ENCODE measurements around the gene EPB41L4A.

EPB41L4A gene

DNA sequence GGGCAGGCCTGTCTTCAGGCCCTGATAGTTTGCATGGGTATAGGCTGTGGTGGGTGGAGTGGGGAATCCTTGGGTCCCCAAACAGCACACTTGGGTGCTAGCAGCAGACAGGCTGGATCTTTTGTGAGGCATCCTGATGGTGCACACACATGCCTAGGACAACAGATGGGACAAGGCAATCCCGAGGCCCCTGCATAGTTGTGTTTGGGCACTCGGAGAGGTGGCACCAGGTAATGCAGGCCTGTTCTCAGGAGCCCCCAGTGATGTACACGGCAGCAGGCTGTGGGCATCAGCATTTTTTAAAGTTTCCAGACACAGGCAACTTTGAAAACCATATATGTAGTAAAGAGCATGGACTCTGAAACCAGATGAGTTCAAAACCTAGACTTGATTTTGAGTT, 65.4 kb downstream of the EPB41L4A start:
- DNase-seq: no peak

DNA sequence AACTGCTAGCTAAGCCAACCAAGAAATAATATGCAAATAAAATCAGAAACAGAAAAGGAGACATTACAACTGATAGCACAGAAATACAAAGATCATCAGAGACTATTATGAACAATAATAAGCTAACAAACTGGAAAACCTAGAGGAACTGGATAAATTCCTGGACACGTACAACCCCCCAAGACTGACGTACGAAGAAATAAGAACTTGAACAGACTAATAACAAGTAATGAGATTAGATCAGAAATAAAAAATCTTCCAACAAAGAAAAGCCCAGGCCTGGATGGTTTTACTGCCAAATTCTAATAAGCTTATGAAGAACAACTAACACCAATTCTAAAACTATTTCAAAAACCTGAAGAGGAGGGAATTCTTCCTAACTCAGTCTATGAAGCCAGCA, 67.9 kb downstream of the EPB41L4A start:
- no peak for DNase-seq

DNA sequence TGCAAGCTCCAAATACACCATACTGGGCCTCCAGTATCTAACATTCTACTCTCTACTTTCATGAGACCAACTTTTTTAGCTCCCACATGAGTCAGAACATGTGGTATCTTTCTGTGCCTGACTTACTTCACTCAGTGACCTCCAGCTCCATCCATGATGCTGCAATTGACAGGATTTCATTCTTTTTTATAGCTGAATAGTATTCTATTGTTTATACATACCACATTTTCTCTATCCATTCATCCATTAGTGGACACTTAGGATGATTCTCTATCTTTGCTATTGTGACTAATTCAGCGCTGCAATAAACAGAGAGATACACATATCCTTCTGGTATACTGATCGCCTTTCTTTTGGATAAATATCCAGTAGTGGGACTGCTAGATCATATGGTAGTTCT, 68.5 kb downstream of the EPB41L4A start:
- DNase-seq: no peak

DNA sequence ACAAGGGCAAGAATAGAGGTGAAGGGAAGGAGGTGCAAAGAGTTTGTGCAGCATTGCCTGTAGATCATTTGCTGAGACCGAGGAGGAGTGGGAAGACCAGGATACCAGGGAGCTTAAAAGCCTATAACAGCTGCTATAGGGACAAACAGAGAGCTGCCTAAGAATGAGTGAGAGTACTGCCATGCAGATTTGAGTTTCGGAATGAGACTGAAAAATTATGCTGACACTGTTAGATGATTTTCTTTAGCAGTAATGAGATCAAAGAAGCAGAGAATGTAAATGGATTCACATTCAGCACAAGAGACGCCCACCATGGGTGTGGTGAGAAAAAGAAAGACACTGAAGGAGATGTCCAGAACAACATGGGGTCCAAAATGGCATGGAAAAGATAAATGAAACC, 69.7 kb downstream of the EPB41L4A start:
- no peak for DNase-seq

DNA sequence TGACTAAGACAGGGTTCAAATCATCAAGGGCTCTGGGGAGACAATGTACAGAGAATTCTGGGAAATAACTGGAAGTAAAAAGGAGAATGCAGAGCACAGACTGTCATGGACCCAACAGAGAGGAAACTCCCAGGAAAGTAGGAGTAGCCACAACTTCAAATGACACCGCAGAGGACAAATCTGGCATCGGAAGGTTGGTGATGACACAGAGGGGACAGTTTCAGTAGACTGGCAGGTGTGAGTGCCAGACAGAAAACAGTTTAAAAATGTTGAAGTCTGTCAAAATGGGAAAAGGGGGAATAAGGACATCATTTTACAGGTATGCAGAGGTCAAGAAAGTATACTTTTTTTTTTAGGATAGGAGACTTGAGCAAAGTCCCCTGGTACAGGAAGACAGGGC, 70.2 kb downstream of the EPB41L4A start:
- DNase-seq: no peak

DNA sequence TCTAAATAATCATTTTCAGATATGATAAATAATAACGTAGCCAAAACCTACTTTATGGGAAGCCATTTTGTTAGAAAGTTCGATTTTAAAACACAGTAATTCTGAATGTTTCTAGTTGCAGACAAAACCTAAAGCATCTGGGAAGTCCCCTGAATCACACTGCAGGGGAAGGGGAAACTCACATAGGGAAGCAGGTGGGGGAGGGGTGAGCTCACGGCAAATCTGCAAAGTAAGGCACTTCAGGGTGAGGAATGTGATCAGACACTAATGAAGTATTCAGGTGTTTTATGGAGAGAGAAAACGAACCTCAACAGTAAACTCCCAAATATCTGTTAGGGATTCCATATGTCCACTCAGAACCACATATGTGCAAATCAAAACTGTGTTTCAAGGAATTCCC, 70.7 kb downstream of the EPB41L4A start:
- no peak for DNase-seq

DNA sequence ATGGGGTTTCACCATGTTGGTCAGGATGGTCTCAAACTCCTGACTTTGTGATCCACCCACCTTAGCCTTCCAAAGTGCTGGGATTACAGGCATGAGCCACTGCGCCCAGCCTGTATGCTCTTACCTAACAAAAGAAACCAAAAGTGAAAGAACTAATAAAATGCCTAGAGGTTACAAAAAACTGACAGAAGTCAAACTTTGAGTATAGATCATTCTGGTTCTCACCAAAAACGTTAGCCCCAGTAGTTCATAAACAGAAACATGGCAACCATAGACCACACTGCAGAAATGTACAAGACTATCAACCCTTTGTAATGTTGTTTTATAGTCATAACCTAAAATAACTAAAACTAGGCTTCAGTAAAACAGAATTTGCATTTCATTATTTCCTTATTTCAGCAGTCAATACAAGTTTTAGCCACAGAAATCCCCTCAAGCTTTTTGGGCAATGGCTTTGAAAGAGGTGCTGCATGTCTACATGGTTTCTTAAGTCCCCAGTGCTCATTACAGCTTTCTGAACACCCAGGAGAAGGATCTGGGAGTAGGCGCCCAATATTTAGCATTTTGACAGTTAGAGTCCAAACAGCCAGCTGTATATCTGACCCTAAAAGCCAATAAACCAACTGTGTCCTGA, 72.5 kb downstream of the EPB41L4A start:
- no peak for DNase-seq

DNA sequence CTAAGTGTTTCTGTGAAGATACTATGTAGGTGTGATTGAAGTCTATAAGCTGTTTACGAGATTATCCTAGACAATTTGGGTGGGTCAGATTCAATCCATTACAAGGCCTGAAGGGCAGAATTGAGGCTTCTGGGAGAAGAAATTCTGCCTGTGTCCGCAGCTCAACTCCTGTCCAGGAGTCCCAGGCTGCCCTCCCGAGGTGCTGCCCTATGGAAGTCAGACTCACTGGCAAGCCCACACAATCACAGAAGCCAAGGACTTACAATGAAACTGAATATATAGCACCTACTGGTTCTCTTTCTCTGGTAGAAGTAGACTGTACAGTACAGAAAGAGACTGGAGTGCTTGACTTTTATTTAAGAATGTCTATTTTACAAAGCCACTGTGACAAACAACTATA, 74.5 kb downstream of the EPB41L4A start:
- DNase-seq: no peak

DNA sequence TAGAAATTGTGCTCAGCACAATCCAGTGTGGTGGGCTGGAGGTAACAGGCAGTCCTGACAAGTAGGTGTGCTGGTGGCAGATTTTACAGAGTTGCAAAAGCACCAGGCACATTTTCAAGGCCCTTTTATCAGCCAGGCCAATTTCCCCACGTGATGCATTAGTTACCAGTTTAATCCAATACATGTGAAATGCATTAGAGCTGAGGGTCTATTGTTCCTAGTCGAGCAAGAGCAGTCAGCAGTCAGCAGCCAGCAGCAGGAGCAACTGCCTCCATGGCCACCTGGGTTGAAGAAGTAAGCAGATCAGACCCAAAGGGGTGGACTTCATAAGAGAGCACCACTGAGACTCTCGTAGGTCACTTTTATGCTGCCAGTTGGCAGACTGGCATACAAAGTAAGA, 76.7 kb downstream of the EPB41L4A start:
- no peak for DNase-seq

DNA sequence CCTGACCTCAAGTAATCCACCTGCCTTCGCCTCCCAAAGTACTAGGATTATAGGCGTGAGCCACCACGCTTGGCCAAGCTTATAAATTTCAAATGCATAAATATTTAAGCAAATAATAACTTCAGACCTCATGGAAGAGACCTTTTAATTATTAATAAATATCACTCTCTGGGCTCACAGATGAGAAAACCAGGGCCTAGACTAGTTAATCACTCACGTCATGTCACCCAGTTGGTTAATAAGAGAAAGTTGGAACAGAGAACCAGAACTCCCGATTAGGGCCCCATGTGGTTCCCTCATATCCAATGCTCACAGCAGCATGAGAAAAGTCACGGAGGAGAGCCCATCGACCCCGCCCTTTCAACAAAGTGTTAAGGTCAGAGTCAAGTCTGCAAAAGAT, 79.3 kb downstream of the EPB41L4A start:
- DNase-seq: no peak

DNA sequence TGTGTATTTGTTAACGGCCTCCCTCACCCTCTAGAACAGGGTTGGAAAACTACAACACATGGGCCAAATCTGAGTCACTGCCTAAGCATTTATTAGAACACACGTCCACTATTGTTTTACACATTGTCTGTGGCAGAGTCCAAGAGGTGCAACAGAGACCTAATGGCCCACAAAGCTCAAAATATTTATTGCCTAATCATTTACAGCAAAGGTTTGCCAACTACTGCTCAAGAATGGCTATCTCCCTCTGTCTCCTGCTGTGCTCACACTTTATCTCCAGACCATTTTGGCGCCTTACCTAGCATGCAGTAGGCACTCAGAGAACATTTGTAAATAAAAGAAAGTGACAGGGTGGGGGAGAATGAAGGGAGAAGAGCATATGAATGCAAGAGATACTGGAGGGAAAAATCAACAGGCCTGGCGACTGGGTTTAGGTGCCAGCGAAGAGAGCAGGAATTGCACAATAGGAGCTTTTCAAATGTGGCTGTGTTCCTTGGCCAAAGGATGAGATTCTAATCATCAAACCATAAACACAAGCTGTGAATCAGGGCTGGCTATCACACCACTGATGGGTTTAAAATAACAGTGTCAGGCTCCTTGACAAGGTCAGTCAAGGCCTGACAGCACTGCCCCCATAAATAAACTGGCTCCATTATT, 80.3 kb downstream of the EPB41L4A start:
- DNase-seq: no peak

DNA sequence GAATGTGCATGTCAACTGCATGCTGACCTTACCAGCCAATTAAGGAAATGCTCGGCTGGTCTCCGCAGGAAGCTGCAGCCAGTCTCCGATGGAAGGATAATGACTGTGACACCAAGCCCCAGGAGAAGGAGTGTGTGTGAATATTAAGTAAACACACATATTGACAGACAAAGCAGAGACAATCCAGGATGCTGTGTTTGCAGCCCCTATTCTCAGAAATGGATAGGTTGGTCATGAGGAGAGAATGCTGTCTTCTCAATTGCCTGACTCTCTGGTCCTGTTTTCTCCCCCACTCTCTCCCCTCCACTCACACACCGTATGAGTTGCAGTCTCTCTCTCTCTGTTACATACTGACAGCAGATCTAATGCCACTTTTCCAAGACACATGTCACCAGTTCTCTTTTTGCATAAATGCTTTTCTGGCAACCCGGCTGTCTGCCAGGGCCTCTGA, 85.7 kb downstream of the EPB41L4A start:
- no peak for DNase-seq

DNA sequence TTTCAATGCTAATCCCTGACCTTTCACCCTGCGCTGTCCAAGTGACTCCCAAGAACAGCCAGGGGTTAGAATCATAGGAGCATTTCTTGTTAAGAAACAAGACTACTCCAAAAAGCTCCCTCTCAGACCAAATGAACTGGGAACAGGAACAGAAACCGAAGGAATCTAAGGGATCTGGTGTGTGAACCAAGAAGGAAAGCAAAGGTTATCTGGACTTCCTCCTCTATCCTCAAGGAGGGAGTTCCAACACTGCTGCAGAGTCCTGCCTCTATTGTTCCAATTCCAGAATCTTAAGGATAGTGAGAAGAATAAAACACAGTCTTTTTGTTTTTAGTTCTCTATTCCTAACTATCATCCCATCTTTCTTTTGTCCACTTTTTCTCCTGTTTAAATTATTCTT, 87.2 kb downstream of the EPB41L4A start:
- DNase-seq: no peak

DNA sequence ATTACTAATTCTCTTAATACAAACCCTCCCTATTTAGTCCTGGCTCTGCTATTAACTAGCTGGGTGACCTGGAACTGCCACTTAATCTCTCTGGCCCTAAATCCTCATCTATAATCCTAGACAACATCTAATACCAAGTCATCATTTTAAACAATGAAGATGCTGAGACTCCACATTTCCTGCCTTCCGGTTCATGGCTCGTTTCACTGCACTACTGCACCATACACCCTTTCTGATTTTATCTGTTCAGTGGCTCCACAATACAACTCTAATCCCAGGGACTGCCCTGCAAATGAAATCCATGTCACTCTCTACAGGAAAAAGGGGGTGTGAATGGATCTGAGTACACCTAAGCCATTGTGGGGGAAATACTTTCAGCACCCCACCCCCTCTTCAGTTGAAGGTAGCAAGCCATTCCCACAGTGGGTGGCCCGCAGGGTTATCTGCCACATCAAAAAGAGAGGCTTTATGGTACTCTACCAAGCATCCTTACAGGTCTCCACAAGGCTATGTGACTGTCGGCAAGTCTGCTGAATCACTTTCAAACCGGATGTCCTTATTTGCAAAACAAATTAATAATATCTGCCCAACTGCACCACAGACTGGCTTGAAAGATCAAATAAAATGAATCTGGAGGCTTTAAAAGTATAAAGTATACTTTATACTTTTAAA, 89.5 kb downstream of the EPB41L4A start:
- DNase-seq: no peak

DNA sequence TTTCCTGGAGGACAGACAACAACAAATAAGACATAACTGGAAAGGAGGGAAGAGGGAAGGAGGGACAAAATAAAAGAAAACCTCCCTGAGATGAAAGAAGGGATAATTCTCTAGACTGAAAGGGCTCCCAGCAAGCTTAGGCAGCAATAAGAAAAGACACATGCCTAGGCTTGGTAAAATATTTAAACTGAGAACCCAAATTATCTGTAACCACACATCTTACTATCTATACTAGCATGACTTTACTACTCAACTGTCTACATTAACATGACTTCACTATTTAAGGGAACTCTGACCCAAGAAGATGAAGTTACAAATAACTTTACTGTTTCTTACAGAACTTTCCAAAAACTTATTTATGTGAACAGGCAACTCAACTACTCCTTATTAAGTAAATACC, 95.9 kb downstream of the EPB41L4A start:
- no peak for DNase-seq

DNA sequence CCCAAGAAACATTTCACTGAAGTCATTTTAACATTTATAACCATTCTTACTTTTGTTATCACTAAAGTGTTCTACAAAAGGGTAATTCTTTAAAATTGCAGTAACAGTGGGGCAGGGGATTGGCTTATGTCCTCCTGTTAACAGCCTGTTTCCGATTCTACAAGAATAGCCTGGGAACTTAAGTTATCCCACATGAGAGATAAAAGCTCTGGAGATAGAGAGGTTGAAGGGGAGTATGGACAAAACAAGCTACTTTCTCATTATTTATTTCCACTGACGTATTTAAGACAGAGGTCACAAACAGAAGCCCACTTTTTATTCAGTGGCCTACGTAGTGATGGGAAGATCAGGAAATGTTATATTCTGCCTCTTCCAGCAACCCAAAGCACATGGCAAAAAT, 98.7 kb downstream of the EPB41L4A start:
- DNase-seq: no peak

DNA sequence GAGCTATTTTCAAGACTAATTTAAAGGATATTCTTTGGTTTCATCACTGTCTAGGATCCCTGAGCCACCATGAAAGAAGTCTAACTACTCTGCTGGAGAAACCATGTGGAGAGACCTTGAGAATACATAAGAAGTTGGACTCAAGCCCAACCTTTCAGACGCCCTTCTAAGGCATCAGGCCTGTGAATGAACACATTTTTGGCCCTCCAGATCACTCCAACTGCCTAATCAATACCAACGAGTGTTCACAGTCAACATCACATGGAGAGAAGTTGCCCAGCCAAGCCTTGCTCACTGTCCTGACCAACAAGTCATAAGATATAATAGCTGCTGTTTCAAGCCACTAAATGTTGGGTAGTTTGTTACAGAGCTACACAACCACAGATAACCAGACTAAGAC, 100.7 kb downstream of the EPB41L4A start:
- DNase-seq: no peak

DNA sequence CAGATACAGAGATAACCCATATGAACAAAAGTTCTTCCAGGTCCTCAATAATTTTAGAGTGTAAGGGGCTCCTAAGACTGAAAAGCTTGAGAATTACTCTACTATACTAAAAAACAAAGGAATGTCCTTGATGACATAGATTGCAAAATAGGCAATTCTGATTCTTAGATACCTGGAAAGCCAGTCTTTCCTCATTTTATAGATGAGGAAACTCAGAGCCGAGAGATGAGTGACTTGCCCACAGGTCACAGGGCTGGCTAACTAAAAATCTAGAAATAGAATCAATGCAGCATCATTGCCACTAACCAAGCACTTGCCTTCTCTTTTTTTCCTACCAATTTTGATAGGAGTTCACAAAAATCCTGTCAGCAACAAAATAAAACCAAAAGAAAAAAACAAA, 101.2 kb downstream of the EPB41L4A start:
- DNase-seq: no peak

DNA sequence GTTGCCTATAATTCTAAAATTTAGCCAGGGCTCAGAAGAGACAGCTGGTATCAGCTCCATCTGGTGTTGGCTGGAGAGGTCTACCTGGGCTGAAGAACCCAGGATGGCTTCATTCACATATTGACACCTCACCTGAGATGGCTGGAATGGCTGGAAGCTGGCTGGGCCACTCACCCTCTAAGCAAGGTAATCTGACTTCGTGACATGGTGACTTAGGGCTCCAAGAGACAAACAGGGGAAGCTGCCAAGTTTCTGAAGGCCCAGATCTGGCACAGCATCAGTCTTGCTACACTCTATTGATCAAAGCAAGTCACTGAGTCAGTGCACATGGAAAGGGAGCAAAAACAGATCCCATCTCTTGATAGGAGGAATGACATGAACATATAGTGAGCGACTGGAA, 102.3 kb downstream of the EPB41L4A start:
- no peak for DNase-seq

DNA sequence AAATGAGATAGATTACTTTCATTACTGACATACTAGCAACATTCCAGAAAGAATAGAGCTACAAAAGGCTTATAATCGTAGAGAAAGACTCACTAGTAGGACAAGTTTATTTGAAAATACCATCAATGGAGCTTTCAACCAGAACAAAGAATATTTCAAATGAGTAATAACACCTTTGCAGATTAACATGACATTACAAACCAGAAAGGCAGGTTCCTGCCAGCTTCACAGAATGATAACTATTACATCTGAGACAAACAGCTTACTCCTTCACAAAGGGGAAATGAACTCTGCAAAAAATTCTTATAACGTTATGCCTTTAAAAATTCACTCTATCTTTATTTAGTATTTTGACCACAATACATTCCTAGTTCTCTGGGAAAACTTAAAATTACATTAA, 103.1 kb downstream of the EPB41L4A start:
- DNase-seq: no peak

DNA sequence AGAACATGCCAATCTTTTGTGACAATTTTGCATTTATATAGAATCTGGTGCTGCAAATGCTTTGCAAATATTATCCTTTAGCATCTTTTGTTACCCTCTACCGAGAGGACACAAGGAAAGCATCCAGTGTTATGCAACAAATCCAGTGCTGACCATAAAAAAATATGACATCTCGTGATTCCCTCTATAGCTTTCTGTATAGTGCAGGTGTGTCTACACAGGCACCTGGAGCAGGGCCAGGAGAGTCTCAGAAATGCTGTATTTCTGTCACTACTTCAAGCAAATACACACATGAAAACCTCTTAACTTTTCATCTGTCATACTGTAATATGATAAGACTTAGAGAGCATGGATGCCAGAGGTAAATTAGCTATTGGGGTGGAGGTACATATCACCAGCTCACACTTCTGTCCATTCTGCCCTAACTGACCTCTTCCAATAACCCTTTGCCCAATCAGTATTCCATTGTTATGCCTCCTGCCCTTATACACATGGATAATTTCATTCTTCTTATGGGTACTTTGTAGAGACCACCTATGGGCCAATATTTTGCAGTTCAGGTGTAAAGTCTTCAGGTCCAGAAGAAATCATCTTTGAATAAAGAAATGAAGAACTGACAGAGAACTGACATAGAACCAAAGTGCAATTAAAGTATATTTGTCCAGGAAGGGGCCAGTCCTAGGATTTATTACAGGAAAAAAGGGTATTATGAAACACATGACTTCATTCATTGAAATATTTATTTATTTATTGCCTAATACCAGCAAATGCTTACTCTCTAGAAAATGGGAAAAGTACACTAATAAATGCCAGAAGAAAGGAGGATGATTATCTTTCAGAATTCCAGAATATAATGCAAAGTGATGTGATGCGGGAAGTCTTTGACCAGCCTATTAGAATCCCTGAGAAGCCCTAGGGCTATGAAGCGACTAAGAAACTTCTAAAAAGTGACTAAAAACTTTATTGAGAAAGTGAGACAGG, 106.5 kb downstream of the EPB41L4A start:
- no peak for DNase-seq

DNA sequence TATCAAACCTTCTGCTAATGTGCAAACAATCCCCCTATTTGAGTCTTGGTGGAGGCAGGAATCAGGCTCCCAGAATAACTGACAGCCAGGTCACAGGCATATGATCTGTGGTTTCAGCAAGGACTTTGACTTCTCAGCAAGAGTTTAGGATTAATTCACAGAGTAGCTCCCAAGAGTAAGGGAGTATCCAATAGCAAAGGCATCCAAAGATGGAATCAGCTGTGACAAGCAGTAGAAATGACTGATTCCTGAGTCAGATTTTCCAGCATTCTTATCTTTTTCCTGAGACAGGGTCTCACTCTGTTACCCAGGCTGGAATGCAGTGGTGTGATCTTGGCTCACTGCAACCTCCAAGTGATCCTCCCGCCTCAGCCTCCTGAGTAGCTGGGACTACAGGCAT, 108.3 kb downstream of the EPB41L4A start:
- no peak for DNase-seq

DNA sequence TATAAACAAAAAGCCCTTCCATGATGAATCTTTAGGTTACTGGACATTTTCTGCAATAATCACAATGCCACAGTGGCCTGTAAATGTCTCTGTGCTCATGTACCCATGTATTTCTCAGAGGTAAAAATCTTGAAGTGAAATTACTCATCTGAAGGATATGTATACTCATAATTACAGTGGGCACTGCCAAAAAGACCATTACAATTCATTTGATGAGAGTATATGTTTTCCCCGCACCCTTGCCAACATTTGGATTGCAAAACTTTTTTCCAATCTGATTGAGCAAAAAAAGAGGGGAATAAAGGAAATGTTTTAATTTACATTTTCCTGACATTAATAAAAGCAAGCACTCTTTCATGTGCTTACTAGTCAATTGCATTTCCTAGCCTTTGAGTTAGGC, 110.5 kb downstream of the EPB41L4A start:
- no peak for DNase-seq
